Gastrocnemius medialis (tissue), 4 donors: ENCODE measurements around the gene ATP10B.

Experiments
- CTCF ChIP-seq, 5 experiments: fragments of 450-650 bp in 3 of 5; fragments of 200-600 bp in 2 of 5; sonication (generic) in 2 of 5; IDR thresholded peaks in 4 of 5; conservative IDR thresholded peaks in 1 of 5; 1 replicate in 4 of 5; 2 replicates in 1 of 5; pipeline ENCODE4 v1.5.1; 2016 to 2019; ENCODE audit warnings: antibody characterized with exemption in 5 of 5, mild to moderate bottlenecking in 3 of 5, moderate library complexity in 3 of 5
- POLR2A ChIP-seq, 2 donors: fragments of 450-650 bp; IDR thresholded peaks; one replicate each; pipeline ENCODE4 v1.6.1; 2017; ENCODE audit warnings: antibody characterized with exemption in 2 of 2, mild to moderate bottlenecking in 2 of 2, moderate library complexity in 2 of 2

- TF ChIP-seq CTCF (IDR thresholded peaks at IDR 0.05 in 4 of 5, conservative IDR thresholded peaks at IDR 0.05 in 1 of 5) (no peak), POLR2A (IDR thresholded peaks at IDR 0.05) (no peak)
Measured at GRCh38 chr5:160851451-160851850, 560 bp downstream of the ATP10B start.
